ENCODE data around the gene PTPRM. TPM values are rescaled to one million over a fixed set of nuclear protein-coding genes. Genes with fewer than 3 reads are reported as not detected.

PTPRM gene
- total RNA-seq, 1 donor from 2014 or later = 13.9 TPM

DNA sequence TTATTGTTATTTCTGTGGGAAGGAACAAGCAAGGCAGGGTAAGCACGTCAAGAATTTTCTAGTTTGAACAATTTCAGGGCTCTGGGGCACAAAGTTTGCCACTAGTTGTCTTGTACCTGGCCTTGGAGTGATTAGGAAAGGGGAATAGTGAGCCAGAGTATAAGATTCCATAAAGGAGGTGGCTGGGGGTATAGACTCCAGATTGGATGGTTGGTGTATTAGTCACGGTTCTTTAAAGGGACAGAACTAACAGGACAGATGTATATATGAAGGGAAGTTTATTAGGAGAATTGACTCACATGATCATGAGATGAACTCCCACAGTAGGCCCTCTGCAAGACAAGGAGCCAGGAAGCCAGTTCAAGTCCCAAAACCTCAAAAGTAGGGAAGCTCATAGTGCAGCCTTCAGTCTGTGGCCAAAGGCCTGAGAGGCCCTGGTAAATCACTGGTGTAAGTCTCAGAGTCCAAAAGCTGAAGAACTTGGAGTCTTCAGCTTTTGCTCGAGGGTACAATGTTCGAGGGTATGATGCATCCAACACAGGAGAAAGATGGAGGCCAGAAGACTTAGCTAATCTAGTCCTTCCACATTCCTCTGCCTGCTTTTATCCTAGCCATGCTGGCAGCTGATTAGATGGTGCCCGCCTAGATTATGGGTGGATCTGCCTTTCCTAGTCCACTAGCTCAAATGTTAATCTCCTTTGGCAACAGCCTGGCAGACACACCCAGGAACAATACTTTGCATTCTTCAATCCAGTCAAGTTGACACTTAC, 31.5 kb upstream of the PTPRM start:
- H3K4me1 ChIP-seq = no peaks in the 10 kb centered on the region
- Mint-ChIP-seq H3K36me3 (no peaks in the 10 kb centered on the region), H3K27ac (no peak overlapping the region), H3K4me3 (no peak overlapping the region), H3K9me3 (peaks cover 7% of the 10 kb centered on the region), H3K4me1 (no peaks in the 10 kb centered on the region), H3K27me3 (ENCODE audit: insufficient read depth, low read depth) (peaks cover 3% of the 10 kb centered on the region)
- no peaks in the 10 kb centered on the region for H3F3A ChIP-seq (ENCODE audit: low read depth)
- H4K20me1 ChIP-seq (ENCODE audit: low read depth) = no peaks in the 10 kb centered on the region
- H3K27ac ChIP-seq = no peak overlapping the region
- H2AFZ ChIP-seq (replicated peaks) = no peak overlapping the region
- no peak for DNase-seq (ENCODE audit: low spot score)
- no peaks in the 10 kb centered on the region for H3K27me3 ChIP-seq
- no peak overlapping the region for H3K9ac ChIP-seq
- H3K36me3 ChIP-seq = no peaks in the 10 kb centered on the region
- H3K79me2 ChIP-seq (ENCODE audit: low read depth) = no peaks in the 10 kb centered on the region
- H3K4me3 ChIP-seq = no peak overlapping the region
- TF ChIP-seq, protein P1, sequence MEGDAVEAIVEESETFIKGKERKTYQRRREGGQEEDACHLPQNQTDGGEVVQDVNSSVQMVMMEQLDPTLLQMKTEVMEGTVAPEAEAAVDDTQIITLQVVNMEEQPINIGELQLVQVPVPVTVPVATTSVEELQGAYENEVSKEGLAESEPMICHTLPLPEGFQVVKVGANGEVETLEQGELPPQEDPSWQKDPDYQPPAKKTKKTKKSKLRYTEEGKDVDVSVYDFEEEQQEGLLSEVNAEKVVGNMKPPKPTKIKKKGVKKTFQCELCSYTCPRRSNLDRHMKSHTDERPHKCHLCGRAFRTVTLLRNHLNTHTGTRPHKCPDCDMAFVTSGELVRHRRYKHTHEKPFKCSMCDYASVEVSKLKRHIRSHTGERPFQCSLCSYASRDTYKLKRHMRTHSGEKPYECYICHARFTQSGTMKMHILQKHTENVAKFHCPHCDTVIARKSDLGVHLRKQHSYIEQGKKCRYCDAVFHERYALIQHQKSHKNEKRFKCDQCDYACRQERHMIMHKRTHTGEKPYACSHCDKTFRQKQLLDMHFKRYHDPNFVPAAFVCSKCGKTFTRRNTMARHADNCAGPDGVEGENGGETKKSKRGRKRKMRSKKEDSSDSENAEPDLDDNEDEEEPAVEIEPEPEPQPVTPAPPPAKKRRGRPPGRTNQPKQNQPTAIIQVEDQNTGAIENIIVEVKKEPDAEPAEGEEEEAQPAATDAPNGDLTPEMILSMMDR (IDR thresholded peaks at IDR 0.05) = no peak
- no peak for TF ChIP-seq EZH2 (IDR thresholded peaks at IDR 0.05)
- no peak for TF ChIP-seq EZH2phosphoT487 (IDR thresholded peaks at IDR 0.05)
- no peaks in the 10 kb centered on the region for H3K9me3 ChIP-seq (ENCODE audit: low read depth)
- no peak overlapping the region for H3K4me2 ChIP-seq

GRCh38 chr18:7537145-7537544, 30.0 kb upstream of the PTPRM start:
- no peaks in the 10 kb centered on the region for H4K20me1 ChIP-seq (ENCODE audit: low read depth)
- TF ChIP-seq EZH2phosphoT487 (IDR thresholded peaks at IDR 0.05) (no peak), EZH2 (IDR thresholded peaks at IDR 0.05) (no peak)
- TF ChIP-seq, protein P1 (IDR thresholded peaks at IDR 0.05) = no peak
- Mint-ChIP-seq H3K27me3 (ENCODE audit: insufficient read depth, low read depth) (peaks cover 3% of the 10 kb centered on the region), H3K4me1 (no peaks in the 10 kb centered on the region), H3K9me3 (peaks cover 5% of the 10 kb centered on the region), H3K27ac (no peak overlapping the region), H3K4me3 (no peak overlapping the region), H3K36me3 (no peaks in the 10 kb centered on the region)
- H3K4me3 ChIP-seq = no peak overlapping the region
- no peak overlapping the region for H2AFZ ChIP-seq (replicated peaks)
- no peaks in the 10 kb centered on the region for H3K79me2 ChIP-seq (ENCODE audit: low read depth)
- H3K4me1 ChIP-seq = no peaks in the 10 kb centered on the region
- H3K4me2 ChIP-seq = no peak overlapping the region
- no peaks in the 10 kb centered on the region for H3F3A ChIP-seq (ENCODE audit: low read depth)
- no peaks in the 10 kb centered on the region for H3K36me3 ChIP-seq
- no peaks in the 10 kb centered on the region for H3K9me3 ChIP-seq (ENCODE audit: low read depth)
- DNase-seq (ENCODE audit: low spot score) = no peak
- no peak overlapping the region for H3K27ac ChIP-seq
- H3K9ac ChIP-seq = no peak overlapping the region
- H3K27me3 ChIP-seq = no peaks in the 10 kb centered on the region

DNA sequence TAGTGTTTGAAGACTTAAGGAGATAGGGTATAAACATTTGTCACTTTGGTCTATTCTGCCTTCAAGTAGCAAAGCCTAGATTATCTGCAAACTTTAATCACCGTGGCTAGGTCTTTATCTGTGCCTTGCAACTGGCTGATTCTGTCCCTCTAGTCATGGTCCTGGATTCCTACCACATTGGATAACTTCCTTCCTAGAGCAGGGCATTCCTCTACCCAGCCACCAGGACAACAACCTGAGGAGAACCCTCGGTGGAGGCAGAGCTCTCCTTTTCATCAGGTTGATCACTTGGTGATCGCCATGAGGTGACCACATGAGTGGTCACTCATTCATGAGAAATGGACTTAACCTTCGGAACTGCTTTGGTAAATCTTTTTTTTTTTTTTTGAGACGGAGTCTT, 25.3 kb upstream of the PTPRM start:
- Histone ChIP-seq H3K4me1 (no peaks in the 10 kb centered on the region), H3K9ac (no peak overlapping the region), H3K79me2 (ENCODE audit: low read depth) (no peaks in the 10 kb centered on the region), H2AFZ (replicated peaks) (no peak overlapping the region), H3F3A (ENCODE audit: low read depth) (no peaks in the 10 kb centered on the region), H3K4me2 (no peak overlapping the region), H4K20me1 (ENCODE audit: low read depth) (no peaks in the 10 kb centered on the region), H3K4me3 (no peak overlapping the region), H3K9me3 (ENCODE audit: low read depth) (no peaks in the 10 kb centered on the region), H3K27ac (no peak overlapping the region), H3K36me3 (no peaks in the 10 kb centered on the region), H3K27me3 (no peaks in the 10 kb centered on the region)
- no peak for TF ChIP-seq EZH2 (IDR thresholded peaks at IDR 0.05)
- TF ChIP-seq, protein P1 (IDR thresholded peaks at IDR 0.05) = no peak
- no peak for TF ChIP-seq EZH2phosphoT487 (IDR thresholded peaks at IDR 0.05)
- Mint-ChIP-seq H3K4me3 (no peak overlapping the region), H3K4me1 (no peaks in the 10 kb centered on the region), H3K27me3 (ENCODE audit: insufficient read depth, low read depth) (peaks cover 1% of the 10 kb centered on the region), H3K9me3 (peaks cover 5% of the 10 kb centered on the region), H3K36me3 (no peaks in the 10 kb centered on the region), H3K27ac (no peak overlapping the region)
- DNase-seq (ENCODE audit: low spot score) = no peak

Data from neural progenitor cell (in vitro differentiated cells).